NOMO-1 treated with dmso at 0.1 percent for 144 hours (cell line): ENCODE results near the gene TRIM52.
"Not testable (repeated sequence)": the region's sequence is repeated elsewhere in the genome, so short reads cannot be mapped to it uniquely, and the experiment has no call there.

ENCODE experiments used
- DNase-seq: peaks from one replicate; lab custom pipeline; 2025; ENCODE audit not compliant: unreplicated experiment; lab: John Stamatoyannopoulos, UW

The TRIM52 gene

DNA sequence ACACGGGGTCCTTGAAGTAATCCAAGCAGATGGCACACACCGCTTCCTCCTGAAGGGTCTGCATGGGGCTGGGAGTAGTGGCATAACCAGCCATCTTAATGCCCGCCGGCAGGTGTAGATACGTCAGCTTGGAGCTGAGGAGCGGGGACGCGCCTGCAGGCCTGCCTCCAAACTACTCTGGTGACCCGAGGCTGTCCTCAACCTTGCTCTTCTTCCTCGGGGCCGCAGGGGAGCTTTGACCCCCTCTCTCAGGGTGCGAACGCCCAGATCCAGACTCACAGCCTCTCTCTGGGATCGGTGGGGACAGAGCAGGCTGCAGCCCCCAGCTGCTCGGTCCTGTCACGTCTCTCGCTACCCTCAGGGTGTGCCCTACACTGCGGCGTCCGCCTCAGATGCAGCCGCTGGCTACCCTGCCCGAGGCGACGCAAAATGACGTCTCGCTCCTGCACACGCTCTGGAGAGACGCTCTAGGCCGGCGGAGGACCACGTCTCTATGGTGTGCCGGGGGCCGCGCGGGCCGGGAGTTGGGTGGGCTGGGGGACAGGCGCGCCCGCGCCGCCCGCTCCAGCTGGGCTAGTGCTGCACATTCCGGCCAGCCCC is at the start of gene TRIM52:
TSS of gene TRIM52 (minus strand) at position 424 of the 600 bp plus-strand sequence. CDS start at position 94, 330 bp downstream.
- no peak for DNase-seq

DNA sequence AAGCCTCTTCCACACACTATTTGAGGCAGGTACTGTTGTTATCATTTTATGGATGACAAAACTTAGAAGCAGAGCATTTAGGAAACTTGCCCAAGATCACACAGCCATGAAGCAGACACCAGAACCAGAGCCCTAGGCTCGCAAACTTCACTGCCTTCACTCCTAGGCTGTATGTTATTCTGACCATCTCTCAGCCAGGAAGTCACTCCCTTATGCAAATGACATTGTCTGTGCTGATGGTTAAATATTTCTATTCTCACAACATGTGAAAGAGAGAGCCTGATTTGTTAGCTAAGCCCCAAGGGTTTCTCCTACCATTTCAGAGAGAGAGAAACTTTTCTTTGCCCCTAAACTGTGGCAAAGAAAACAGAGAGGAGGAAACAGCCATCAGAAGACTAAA is 26.4 kb upstream of the TRIM52 start:
- DNase-seq, result not testable (repeated sequence)

DNA sequence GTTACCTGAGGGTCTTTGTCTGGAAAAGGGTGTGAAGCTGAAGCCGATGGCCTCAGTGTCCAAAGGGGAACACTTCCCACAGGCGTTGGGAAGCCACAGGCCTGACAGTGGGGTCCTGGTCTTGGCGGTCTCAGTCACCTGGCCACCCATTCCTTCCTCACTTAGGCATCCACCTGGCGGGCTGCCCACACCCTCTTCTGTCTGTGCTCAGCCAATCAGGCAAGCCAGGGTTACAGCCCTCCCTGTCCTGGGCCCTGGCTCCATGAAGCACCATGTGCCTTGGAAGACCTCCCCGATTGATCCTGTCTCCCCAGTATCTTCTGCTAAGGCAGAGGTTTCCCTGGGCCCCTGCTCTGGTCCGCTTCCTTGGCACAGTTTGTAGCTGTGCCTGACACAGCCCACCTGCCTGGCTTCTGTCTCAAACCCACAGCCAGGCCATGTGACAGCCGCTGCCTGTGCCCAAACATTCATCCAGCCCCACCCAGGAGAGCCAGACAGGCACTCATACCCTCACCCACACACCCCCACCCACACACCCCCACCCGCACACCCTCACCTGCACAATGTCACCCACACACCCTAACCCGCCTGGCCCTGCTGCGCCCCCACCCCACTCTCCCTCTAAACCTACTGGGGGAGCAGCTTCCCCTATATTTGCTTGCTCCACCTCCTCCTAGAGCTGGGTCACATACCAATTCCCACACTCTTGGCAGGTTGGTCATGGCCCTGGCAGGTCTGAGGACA is 25.2 kb upstream of the TRIM52 start:
- DNase-seq, result not testable (repeated sequence)

DNA sequence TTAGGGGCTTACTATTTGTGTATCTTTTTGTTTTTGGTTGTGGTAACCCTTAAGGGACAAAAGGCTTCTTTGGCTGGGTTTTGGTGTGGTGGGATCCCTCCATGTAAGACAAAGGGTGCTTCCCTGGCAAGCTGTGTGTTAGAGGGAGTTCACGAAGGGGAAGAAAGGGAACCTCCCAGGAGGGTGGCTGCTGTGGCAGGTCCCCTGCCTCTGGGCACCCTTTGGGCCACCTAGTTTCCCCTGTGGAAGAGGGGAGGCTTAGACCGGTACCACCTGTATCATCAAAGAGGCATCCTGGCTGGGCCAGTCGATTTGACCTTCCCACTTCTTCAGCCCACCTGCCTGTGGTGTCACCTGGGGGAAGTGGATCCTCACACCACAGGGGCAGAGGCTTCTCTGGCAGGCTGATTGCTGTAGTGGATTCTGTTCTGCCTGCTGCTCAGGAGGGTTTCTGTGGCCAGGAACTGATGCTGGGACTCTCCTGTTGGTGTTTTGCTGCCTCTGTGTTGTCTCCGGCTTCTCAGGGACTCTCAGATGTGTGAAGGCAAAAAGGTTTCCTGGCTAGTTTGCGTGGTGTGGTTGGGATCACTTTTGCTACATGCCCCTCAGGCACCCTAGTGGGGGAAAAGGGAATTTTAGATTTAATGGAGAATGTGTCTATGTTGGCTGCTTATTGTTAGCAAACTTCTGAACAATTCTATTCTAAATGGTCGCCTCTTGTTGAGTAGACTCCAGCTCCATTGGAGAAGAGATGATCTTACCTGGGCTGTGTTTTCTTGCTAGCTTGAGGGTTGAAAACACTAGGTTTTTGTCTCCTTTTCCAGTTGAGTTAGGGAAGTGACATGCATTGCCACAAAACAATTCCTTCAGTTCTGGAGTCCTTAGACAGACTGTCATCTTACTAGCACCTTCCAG is 23.2 kb upstream of the TRIM52 start:
- DNase-seq, result not testable (repeated sequence)

DNA sequence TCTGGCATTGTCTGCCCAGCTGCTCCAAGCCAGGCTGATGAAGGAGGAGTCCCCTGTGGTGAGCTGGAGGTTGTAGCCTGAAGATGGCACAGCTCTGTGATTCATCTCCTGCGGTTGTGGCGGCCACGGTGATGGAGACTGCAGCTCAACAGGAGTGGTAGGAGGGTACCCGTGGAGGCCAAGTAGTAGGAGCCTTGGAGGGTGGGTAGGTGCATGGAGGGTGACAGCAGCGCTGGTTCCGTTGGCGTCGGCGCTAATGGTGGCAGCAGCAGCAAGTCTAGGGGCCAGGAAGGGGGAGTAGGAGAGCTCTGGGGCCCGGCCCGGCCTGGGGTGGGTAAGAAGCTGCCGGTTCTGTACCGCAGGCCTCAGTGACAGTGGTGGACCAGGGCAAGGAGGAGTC is 22.4 kb upstream of the TRIM52 start:
- no peak for DNase-seq

DNA sequence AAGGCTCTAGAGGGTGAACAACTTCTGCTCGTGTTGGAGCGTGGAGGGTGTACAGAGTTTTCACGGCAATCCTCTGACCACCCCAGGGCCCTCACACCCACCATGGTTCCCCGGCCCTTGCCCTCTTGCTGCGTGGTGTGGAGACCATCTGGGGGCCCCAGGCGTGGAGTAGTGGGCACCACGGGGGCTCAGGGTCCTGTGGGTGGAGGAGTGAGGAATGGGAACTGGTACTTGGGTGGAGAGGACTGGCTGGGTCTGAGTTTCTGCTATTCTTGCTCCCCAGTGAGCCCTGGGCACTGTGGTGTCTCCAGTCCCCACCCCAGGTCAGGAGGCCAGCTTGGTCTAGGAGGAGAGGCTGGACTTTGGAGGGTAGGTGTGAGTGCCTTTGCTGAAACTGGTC is 21.9 kb upstream of the TRIM52 start:
- DNase-seq, result no peak

DNA sequence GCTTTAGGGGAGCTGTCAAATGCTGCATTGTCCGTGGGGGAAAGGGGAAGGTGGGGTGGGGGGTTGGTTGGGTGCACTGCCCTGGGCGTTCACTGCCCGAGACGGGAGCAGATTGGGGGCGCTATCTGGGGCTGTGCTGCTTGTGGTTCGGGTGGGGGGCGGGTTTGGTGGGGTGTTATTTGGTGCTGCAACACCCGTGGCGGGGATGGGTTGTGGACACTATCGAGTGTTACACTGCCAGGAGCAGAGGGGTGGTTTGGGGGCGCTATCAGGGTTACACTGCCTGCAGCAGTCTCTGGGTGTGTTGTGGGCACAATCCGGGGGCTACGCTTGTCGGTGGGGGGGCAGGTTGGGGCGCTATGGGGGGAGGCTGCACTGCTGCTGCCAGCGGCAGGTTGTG is 21.5 kb upstream of the TRIM52 start:
- not testable (repeated sequence) for DNase-seq

DNA sequence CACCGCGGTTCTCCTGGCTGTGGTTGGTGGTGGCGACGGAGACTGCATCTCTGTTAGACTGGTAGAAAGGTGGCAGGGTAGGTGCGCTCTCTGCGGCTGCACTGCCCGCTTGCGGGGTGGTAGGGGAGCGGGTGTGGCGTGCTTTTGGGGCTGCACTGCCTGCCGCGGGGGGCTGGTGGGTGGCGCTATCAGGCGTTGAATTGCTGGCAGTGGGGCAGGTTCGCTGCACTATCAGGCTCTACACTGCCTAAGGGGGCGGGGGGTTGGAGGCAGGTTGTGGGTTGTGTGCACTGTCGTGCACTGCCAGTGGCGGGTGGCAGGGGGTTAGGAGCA is 21.0 kb upstream of the TRIM52 start:
- DNase-seq, result no peak

DNA sequence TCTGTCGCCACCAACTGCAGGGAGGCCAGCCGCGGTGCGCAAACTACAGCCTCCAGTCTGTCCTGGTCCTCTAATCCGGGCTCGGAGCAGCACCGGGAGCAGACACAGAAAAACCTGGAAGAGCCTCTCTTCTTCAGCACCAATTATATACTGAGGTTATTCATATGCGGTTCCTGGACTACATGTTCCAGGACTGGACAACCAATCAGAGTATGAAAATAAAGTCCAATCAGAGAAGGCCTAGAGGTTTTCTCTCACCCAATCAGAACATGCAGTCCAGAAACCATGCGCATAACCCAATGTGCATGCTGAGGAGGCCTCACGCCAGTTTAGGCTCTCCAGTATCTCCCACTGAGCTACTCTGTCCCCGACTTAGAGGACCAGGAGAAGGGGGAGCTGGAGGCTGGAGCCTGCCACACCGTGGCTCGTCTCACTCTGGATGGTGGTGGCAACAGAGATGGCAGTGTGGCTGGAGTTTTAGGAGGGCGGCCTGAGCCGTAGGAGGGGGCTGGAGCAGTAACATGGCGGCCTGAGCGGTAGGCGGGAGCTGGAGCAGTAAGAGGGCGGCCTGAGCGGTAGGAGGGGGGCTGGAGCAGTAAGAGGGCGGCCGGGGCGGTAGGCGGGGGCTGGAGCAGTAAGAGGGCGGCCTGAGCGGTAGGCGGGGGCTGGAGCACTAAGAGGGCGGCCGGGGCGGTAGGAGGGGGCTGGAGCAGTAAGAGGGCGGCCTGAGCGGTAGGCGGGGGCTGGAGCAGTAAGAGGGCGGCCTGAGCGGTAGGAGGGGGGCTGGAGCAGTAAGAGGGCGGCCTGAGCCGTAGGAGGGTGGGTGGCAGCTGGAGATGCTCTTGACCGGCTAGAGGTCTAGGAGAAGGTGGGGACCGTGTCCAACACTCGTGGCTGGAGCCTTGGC is 20.4 kb upstream of the TRIM52 start:
- no peak for DNase-seq

DNA sequence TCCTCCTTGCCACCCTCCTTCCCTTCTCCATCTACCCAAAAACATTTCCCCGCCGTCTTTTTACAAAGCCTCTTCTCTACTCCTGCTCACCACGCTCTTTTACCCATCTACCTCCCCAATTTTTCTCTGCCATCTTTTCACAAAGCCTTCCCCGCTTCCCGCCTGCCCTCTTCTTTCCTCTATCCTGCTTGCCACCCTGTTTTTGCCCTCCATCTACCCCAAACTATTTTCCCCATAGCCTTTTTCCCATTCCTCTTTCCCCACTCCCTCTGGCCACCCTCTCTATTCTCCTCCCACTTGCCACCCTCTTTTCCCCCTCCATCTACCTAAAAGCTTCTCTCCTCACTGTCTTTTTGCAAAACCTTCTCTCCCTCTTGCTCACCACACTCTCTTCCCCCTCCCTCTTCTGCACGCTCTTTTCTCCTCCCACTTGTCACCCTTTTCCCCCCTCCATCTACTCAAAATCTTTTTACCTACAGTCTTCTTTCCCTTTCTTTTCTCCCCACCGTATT is 19.4 kb upstream of the TRIM52 start:
- DNase-seq, result no peak

DNA sequence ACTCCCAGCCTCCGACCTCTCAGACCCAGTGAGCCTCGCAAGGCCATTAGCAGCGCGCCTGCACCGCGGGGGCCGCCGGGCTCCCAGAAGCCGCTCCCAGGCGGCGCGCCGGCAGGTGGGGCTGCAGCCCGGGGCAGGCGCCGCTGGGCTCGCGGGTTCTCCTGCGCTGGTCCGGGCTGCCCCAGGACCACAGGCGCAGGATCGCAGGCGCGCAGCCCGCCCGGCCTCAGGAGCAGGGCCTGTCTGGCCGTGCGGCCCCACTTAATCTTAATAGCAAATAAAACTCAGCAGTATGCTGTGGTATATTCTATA is 12.4 kb upstream of the TRIM52 start:
- not testable (repeated sequence) for DNase-seq

DNA sequence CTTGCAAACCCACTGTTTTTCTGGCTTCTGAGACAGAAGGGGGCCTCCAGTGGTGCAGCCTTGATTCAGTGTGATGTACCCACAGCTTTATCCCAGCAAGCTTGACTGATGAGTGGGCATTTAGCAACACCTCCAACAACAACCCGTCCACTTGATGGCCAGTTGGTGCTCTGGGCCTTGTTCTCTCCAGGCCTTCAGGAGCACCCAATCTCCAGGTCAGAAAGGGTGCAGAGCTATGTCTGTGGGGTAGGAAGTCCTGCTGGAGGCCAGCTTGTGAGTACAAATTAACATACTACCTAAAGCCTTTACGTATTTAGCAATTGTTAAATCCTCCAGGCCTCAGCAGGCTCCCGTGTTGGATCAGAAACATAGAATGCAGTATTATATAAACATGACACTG is 10.1 kb upstream of the TRIM52 start:
- DNase-seq, result no peak

DNA sequence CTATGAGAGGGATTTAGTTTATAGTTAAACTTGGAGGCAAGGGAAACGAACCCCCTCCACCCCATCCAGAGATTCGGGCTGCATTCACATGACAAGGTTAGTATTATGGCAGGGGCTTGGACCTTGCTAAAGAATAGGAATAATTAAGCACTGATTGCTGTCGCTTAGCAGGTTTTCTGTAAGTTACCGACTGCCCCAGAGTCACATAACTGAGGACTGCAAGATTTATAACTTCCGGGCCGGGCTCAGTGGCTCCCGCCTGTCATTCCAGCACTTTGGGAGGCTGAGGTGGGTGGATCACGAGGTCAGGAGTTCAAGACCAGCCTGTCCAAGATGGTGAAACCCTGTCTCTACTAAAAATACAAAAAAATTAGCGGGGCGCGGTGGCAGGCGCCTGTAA is 7.0 kb upstream of the TRIM52 start:
- not testable (repeated sequence) for DNase-seq

DNA sequence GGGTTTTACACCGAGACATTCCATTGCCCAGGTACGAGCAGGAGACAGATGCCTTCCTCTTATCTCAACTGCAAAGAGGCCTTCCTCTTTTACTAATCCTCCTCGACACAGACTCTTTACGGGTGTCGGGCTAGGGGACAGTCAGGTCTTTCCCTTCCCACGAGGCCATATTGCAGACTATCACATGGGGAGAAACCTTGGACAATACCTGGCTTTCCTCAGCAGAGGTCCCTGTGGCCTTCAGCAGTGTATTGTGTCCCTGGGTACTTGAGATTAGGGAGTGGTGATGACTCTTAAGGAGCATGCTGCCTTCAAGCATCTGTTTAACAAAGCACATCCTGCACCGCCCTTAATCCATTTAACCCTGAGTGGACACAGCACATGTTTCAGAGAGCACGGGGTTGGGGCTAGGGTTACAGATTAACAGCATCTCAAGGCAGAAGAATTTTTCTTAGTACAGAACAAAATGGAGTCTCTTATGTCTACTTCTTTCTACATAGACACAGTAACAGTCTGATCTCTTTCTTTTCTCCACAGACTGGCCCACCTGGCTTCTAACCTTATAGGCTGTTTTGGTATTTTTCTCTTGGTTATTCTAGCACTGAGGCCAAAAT is 6.5 kb upstream of the TRIM52 start:
- not testable (repeated sequence) for DNase-seq

DNA sequence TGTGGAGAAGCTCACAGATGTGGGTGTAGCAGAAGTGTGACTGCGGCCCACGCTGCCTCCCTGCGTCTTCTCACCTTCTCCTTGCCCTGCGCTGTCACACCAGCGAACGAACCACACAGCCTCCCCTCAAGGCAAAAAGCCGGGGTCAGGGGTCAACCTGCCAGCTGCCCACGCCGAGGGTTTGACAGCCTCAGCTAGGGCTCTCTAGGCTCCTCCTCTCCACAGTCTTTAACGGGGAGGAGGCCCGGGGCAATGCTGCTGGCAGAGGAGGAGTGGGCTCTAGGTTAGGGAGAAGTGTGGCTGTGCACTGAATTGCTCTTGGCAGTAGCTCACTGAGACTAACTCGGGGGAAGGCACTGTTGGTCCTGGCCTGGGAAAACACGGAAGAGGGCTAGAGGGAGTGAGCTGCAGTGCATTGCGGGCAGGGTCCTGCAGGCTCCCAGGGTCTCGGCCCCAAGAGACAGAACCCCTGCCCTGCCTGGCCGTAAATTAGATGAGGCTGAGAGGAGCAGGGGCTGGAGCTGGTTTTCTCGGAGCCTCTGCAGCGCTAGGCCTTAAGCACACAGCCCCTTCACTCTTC is 4.2 kb upstream of the TRIM52 start:
- no peak for DNase-seq

DNA sequence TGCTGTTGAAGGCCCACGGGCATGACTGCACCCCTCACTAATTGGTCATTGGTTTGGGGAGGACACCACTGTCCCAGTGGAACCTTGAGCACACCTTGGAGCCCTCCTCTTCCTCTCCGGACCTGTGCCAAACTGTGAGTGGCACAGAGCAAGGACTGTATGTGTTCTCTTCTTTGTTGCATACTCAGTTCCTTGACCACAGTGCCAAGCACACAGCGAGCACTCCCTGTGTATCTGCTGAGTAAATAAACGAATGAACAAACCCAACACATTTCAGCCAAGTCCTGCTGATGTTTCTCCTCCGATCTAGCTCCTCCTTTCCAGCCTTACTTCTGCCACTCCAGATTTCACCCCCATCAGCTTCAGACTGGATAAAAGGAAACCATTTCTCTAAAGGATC is 2.7 kb upstream of the TRIM52 start:
- no peak for DNase-seq

DNA sequence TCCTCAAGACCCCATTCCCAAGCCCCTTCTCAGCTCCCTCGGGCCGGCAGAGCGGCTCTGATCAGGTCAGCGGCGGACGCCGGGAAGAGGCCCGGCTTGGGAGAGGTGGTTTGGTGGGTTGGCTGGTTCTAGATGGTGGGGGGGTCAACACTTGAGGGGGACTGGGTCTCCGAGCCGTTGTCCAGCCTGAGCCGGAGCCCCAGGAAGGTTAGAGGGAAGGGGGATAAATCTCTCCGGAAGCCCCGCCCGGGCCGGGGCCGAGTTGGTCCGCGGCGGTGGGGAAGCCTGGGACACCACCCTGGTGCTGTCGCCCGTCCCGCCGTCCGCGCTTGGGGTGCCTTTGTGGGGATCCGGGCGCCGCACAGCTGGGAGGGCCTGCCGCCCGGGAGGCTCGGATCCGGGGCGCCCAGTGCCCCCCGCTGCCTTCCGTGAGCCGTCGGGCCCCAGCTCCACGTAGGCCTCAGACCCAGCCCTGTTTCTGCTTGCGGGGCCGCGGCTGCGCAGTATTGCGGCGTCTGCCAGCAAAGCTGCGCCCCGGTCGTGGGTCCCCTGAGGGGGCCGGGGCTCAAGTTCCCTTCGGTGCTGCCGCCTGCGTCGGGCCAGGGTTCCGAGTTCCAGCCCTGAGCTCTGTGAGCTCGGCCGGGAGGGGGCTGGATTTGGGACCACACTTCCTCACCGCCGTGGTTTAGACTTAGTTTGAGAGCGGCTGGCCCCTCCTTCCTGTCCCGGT is 542 bp upstream of the TRIM52 start:
- no peak for DNase-seq

DNA sequence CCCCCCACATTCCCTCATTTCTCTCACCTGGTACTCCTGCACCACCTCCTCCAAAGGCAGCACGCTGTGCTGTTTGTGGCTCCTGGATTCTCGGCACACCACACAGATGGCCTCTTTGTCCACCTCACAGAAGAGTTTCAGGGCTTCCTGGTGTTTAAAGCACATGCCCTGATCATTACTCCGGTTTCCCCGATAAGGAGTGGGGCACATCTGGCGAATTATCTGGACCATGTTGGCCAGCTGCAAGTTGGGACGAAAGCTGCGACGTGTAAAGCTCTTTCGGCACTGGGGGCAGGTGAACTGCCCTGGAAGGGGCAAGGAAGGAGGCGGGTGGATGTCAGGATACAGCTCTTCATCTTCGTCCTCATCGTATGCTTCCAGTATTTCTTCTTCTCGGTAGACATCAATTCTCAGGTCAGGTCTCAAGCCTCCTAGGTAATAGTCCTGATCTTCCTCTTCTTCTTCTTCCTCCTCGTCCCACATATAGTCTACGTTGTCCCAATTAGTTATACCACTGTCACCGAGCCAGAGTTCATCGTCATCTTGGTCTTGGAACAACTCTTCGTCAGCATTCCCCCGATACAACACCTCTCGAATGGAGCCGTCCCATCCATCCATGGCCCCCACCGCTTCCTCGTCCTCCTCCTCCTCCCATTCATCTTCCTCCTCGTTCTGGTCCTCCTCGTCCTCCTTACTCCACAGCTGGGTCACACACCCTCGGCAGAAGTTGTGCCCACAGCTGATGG is 796 bp downstream of the TRIM52 start:
- DNase-seq, result no peak

DNA sequence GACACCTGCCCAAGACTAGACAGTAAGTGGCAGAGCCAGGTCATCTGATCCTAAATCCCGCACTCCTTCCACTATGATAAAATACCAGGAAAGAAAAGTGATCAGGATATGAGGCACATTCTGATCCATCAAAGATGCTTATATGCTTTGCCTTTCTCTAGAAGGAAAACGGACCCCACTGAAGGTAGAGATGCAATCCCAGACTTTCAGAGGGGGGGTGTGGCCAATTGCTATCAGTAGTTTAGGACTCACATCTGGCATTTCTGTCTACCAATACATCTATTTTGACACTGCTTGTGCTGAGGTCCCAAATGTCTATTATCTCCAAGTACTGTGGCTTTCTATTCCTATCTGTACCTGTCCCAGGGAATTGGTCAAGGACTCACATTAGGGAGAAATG is 1.7 kb downstream of the TRIM52 start:
- DNase-seq, result no peak
